ENCODE measurements around the gene RPH3AL. TPM values are rescaled to one million over a fixed set of nuclear protein-coding genes. Genes with fewer than 3 reads are reported as not detected.

The RPH3AL gene
- total and polyA plus RNA-seq, 2 of the 8 experiments (the other 6 are each of a cell fraction or from before 2014, with no cell fraction given), result 5.6 to 5.8 TPM

DNA sequence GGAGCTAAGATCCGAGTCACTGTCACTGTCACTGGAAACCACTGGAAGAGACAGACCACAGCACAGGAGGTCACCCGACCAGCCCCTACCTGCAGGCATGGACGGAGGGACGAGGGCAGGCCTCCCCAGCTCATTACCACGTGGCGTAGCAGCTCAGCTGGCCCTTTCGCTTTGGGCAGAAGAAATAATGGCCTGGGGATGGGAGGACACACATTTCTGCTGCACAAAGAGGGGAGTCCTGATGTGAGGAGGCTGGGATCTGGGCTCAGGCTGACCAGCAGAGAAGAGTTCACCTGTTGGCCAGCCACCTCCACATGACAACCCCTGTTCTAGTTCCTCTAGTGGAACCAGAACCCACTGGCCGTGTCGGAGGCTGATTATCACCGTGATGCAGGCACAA, 132.9 kb downstream of the RPH3AL start:
- DNase-seq (ENCODE audit: low read depth in 1 of 2, low spot score in 2 of 2), result no peak
- Histone ChIP-seq H3K9ac (replicated peaks in 1 of 4; ENCODE audit: extremely low read depth in 1 of 4, low read depth in 3 of 4, low read length in 3 of 4) (no peak overlapping the region), H3K4me3 (ENCODE audit: extremely low read depth in 1 of 4, insufficient read depth in 2 of 4, low read depth in 3 of 4, low read length in 4 of 4) (no peak overlapping the region), H3K14ac (ENCODE audit: insufficient read length) (no peak overlapping the region), H3K4me2 (ENCODE audit: insufficient read depth in 1 of 2, low read depth in 2 of 2, low read length in 2 of 2) (no peak overlapping the region), H2AK5ac (ENCODE audit: low read depth, low read length) (0 out of 2 replicates have a peak overlapping the region, but pooled peaks have one; percentile 24), H3K79me2 (ENCODE audit: control insufficient read depth in 1 of 2, insufficient read depth in 2 of 2, low read length in 2 of 2) (no peaks in the 10 kb centered on the region), H2BK15ac (ENCODE audit: low read length) (0 out of 2 replicates have a peak overlapping the region, but pooled peaks have one; percentile 16), H4K8ac (ENCODE audit: extremely low read depth, insufficient read depth, low read length) (no peak overlapping the region; the same call in 1 of the 2 replicates), H4K5ac (ENCODE audit: insufficient read length, low read depth, low read length) (no peak overlapping the region), H3K36me3 (ENCODE audit: control insufficient read depth in 2 of 4, insufficient read depth in 4 of 4, low read length in 3 of 4) (no peaks in the 10 kb centered on the region), H2BK5ac (ENCODE audit: low read depth, low read length) (no peak overlapping the region), H3K4ac (replicated peaks; ENCODE audit: insufficient read length, low read depth, low read length) (no peak overlapping the region), H3K4me1 (replicated peaks in 1 of 4; ENCODE audit: control insufficient read depth in 3 of 4, insufficient read depth in 4 of 4, low read length in 3 of 4) (peaks cover 2 to 7% (median 2%) of the 10 kb centered on the region in 4 experiments; a peak in 5 of 7 replicates), H3K27me3 (replicated peaks in 1 of 4; ENCODE audit: control insufficient read depth in 3 of 4, extremely low read depth in 1 of 4, insufficient read depth in 3 of 4, low read length in 3 of 4) (no peaks in the 10 kb centered on the region), H2BK120ac (replicated peaks; ENCODE audit: low read depth, low read length) (no peak overlapping the region), H4K20me1 (replicated peaks in 1 of 2; ENCODE audit: control insufficient read depth in 1 of 2, insufficient read depth in 2 of 2, low read length in 2 of 2) (no peaks in the 10 kb centered on the region), H3K9me3 (ENCODE audit: insufficient read depth in 2 of 2, low read depth in 1 of 2, low read length in 1 of 2) (no peaks in the 10 kb centered on the region), H3K27ac (ENCODE audit: low read depth, low read length) (no peak overlapping the region), H3K23ac (ENCODE audit: insufficient read length) (no peak overlapping the region), H2AFZ (ENCODE audit: low read length) (no peak overlapping the region), H4K91ac (replicated peaks; ENCODE audit: insufficient read length, low read length) (no peak overlapping the region), H2BK12ac (ENCODE audit: low read depth, low read length) (no peak overlapping the region), H2BK20ac (ENCODE audit: low read length) (no peak overlapping the region), H3K18ac (ENCODE audit: extremely low read depth, low read length) (no peak overlapping the region), H3K79me1 (ENCODE audit: low read depth, low read length) (no peaks in the 10 kb centered on the region), H3K56ac (replicated peaks; ENCODE audit: insufficient read length, low read depth, low read length) (no peak overlapping the region), H3K23me2 (ENCODE audit: low read depth, low read length) (peaks cover 5% of the 10 kb centered on the region)
- WGBS, 2 experiments (ENCODE audit: extremely low coverage in 1 of 2, insufficient coverage in 1 of 2, insufficient read length in 1 of 2, insufficient replicate concordance in 2 of 2, low coverage in 1 of 2, low lambda C conversion rate in 2 of 2, missing lambda C conversion rate in 1 of 2), result 93% methylated on average over 9 of the region's 10 CpGs; no CpG with 5 or more reads in 1 of the 2 experiments
- CTCF ChIA-PET (ENCODE audit: partially characterized antibody), result interaction anchor here (0.6 to 1.9 kb wide), 4 partner anchors 89 to 204 kb away, joined by 3 to 5 read pairs (median 4); no protein-coding TSS in a partner anchor
- POLR2A ChIA-PET (ENCODE audit: partially characterized antibody), result no interaction called here
- no peak for FAIRE-seq
- TF ChIP-seq TEAD4 (IDR thresholded peaks at IDR 0.05; ENCODE audit: low read depth, low read length) (no peak), TAF7 (optimal IDR thresholded peaks at IDR 0.05; ENCODE audit: borderline replicate concordance, low read depth, low read length) (no peak), BCL11A (IDR thresholded peaks at IDR 0.05; ENCODE audit: low read depth in 2 of 2, low read length in 2 of 2) (no peak), SIX5 (IDR thresholded peaks at IDR 0.05; ENCODE audit: low read depth, low read length) (no peak), POLR2AphosphoS5 (IDR thresholded peaks at IDR 0.05; ENCODE audit: low read depth, low read length) (no peak), EZH2 (IDR thresholded peaks at IDR 0.05; ENCODE audit: low read depth, low read length, severe bottlenecking) (no peak), CHD1 (IDR thresholded peaks at IDR 0.05; ENCODE audit: low read depth, low read length) (no peak), SRF (IDR thresholded peaks at IDR 0.05; ENCODE audit: low read depth, low read length) (no peak), CBX8 (IDR thresholded peaks at IDR 0.05; ENCODE audit: borderline replicate concordance, low read depth, low read length) (no peak), GTF2F1 (IDR thresholded peaks at IDR 0.05; ENCODE audit: borderline replicate concordance, low read depth, low read length) (no peak), JUN (IDR thresholded peaks at IDR 0.05; ENCODE audit: low read depth, low read length) (no peak), GABPA (IDR thresholded peaks at IDR 0.05; ENCODE audit: borderline replicate concordance, insufficient read depth, low read length) (no peak), NANOG (IDR thresholded peaks at IDR 0.05; ENCODE audit: insufficient read depth, low read depth, low read length, poor library complexity, severe bottlenecking) (no peak)
- TF ChIP-seq, protein P1, sequence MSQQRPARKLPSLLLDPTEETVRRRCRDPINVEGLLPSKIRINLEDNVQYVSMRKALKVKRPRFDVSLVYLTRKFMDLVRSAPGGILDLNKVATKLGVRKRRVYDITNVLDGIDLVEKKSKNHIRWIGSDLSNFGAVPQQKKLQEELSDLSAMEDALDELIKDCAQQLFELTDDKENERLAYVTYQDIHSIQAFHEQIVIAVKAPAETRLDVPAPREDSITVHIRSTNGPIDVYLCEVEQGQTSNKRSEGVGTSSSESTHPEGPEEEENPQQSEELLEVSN (IDR thresholded peaks at IDR 0.05), result no peak

Data from H1 (cell line).